B cell (primary cell): ENCODE data around the gene GORAB.

ENCODE experiments used
- EZH2 ChIP-seq: IDR thresholded peaks from 2 replicates; pipeline ENCODE4 v1.6.1; 2012; ENCODE audit warnings: borderline replicate concordance, low read depth, mild to moderate bottlenecking, moderate library complexity, low read length; ENCODE audit not compliant: insufficient read depth, poor library complexity, severe bottlenecking
- TF ChIP-seq, protein P1 (sequence below): fragments of 200-600 bp; IDR thresholded peaks from one replicate; pipeline ENCODE4 v1.8.0; 2022; ENCODE audit warnings: antibody characterized with exemption, mild to moderate bottlenecking

DNA sequence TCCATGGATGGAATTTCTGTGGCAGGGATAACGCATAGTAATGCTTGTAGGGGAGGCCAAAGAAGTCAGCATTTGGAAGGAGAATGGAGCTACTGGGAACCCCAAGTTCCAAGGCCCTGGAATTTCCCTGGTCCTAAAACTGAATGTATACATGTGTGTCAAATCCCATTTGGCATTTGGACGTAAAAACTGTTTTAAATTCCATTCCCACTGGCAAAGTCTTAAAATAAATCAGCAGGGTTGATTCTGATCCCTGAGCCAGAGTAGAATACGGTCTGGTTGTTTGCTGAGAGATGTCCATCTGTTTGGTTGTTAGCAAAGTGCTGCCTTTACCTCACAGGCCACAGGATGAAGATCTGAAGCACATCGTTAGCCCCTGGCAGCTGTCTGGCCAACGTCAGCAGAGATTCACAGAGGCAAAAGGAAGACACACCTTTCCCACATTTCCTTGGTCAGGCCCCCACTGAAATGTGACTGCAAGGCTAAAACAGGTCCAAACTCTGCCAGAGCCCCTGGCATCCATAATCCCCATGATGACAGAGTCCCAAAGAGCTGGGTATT is 62.2 kb downstream of the GORAB start:
- TF ChIP-seq, protein P1, sequence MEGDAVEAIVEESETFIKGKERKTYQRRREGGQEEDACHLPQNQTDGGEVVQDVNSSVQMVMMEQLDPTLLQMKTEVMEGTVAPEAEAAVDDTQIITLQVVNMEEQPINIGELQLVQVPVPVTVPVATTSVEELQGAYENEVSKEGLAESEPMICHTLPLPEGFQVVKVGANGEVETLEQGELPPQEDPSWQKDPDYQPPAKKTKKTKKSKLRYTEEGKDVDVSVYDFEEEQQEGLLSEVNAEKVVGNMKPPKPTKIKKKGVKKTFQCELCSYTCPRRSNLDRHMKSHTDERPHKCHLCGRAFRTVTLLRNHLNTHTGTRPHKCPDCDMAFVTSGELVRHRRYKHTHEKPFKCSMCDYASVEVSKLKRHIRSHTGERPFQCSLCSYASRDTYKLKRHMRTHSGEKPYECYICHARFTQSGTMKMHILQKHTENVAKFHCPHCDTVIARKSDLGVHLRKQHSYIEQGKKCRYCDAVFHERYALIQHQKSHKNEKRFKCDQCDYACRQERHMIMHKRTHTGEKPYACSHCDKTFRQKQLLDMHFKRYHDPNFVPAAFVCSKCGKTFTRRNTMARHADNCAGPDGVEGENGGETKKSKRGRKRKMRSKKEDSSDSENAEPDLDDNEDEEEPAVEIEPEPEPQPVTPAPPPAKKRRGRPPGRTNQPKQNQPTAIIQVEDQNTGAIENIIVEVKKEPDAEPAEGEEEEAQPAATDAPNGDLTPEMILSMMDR: no peak
- TF ChIP-seq EZH2: no peak
